ENCODE measurements around the gene PEX10. TPM values are rescaled to one million over a fixed set of nuclear protein-coding genes. Genes with fewer than 3 reads are reported as not detected.

The PEX10 gene
- total and polyA plus RNA-seq, 10 of the 15 experiments (the other 5 are each of a cell fraction or from before 2014, with no cell fraction given) = 0.24 to 24.9 (median 16.8) TPM; not detected in 1

GRCh38 chr1:2381741-2382620, 30.4 kb downstream of the PEX10 start:
- no peak for DNase-seq (ENCODE audit: low read depth, low spot score)
- CTCF ChIA-PET = interaction anchor here (0.5 to 4.4 kb wide), 19 partner anchors 9 to 1525 kb away, joined by 3 to 98 read pairs (median 4); partner anchors contain the start of genes FAAP20, MORN1 and RER1
- peak; percentile 98 for ATAC-seq
- BruUV-seq (replicated peaks) = no TSS peak
- WGBS (ENCODE audit: insufficient coverage, insufficient replicate concordance, low lambda C conversion rate, missing lambda C conversion rate) = 11% methylated on average over 25 of the region's 28 CpGs
- peaks cover 11% of the 10 kb centered on the region for H3K4me1 ChIP-seq (ENCODE audit: control insufficient read depth, insufficient read depth, low read length)
- POLR2A ChIA-PET = interaction anchor here (1.0 to 1.8 kb wide), 2 partner anchors 10 to 187 kb away, joined by 3 to 12 read pairs; partner anchors contain the start of genes FAAP20, MORN1 and RER1
- H3K27me3 ChIP-seq (replicated peaks in 1 of 2; ENCODE audit: control insufficient read depth in 2 of 2, insufficient read depth in 2 of 2, low read length in 1 of 2) = no peaks in the 10 kb centered on the region
- in situ Hi-C loops (cut with MboI) (no loop called here), intact Hi-C loops (cut with micrococcal nuclease; ENCODE audit: unreplicated experiment) (loop anchor here (1.0 kb wide), 1 partner anchor 187 kb away; no protein-coding TSS in a partner anchor)
- H3K4me2 ChIP-seq (ENCODE audit: control insufficient read depth, insufficient read depth) = no peak overlapping the region
- SMC1A ChIA-PET (ENCODE audit: uncharacterized antibody, unreplicated experiment) = interaction anchor here (0.7 to 4.2 kb wide), 4 partner anchors 153 to 186 kb away, joined by 3 to 62 read pairs (median 3); partner anchors contain the start of gene FAAP20
- no peaks in the 10 kb centered on the region for H4K20me1 ChIP-seq (ENCODE audit: control insufficient read depth, insufficient read depth)
- no peak overlapping the region for H3K4me3 ChIP-seq
- H3K9ac ChIP-seq (ENCODE audit: control insufficient read depth, insufficient read depth, low read length) = no peak overlapping the region
- no peak overlapping the region for H2AFZ ChIP-seq (ENCODE audit: control insufficient read depth, low read depth, low read length)
- FAIRE-seq = peak; percentile 68
- no peaks in the 10 kb centered on the region for H3K9me3 ChIP-seq (replicated peaks; ENCODE audit: control insufficient read depth, insufficient read depth, low read length)
- RAD21 ChIA-PET (ENCODE audit: unreplicated experiment) = interaction anchor here (0.5 to 4.2 kb wide), 8 partner anchors 9 to 566 kb away, joined by 3 to 78 read pairs (median 3); partner anchors contain the start of genes FAAP20, MORN1, PANK4 and RER1
- no peaks in the 10 kb centered on the region; the same call in 1 of the 2 replicates for H3K79me2 ChIP-seq (ENCODE audit: control insufficient read depth, insufficient read depth, low read length)
- H3K36me3 ChIP-seq (ENCODE audit: control insufficient read depth in 2 of 2, insufficient read depth in 2 of 2, low read length in 1 of 2) = no peaks in the 10 kb centered on the region; a peak in 1 of 4 replicates
- H3K27ac ChIP-seq (ENCODE audit: control insufficient read depth, insufficient read depth) = no peak overlapping the region
- no peak for TF ChIP-seq PKNOX1 (IDR thresholded peaks at IDR 0.05)
- peak; percentile 87 to 95 (median 95) for TF ChIP-seq CTCF (IDR thresholded peaks at IDR 0.05 in 2 of 3, conservative IDR thresholded peaks at IDR 0.05 in 1 of 3; ENCODE audit: control insufficient read depth in 2 of 3, extremely low read depth in 1 of 3, insufficient read depth in 1 of 3, low read depth in 3 of 3, low read length in 3 of 3)
- no peak for TF ChIP-seq NR2C2 (IDR thresholded peaks at IDR 0.05; ENCODE audit: borderline replicate concordance, control insufficient read depth, insufficient read length, low read depth)
- TF ChIP-seq SMC3 (IDR thresholded peaks at IDR 0.05; ENCODE audit: borderline replicate concordance, low read length) = peak; percentile 94
- no peak for TF ChIP-seq PAX8 (IDR thresholded peaks at IDR 0.05)
- TF ChIP-seq BHLHE40 (IDR thresholded peaks at IDR 0.05; ENCODE audit: borderline replicate concordance in 1 of 2, low read depth in 2 of 2, low read length in 1 of 2) = peak in 1 of 2 experiments; percentile 37; a peak in 1 of 4 replicates
- no peak for TF ChIP-seq ATF3 (IDR thresholded peaks at IDR 0.05; ENCODE audit: borderline replicate concordance, extremely low read depth, low read depth, low read length)
- TF ChIP-seq ESRRA (IDR thresholded peaks at IDR 0.05; ENCODE audit: low read length) = no peak
- TF ChIP-seq BCL11A (IDR thresholded peaks at IDR 0.05; ENCODE audit: low read depth, low read length) = no peak
- TF ChIP-seq TCF12 (IDR thresholded peaks at IDR 0.05; ENCODE audit: low read depth, low read length) = 0 out of 2 replicates have a peak, but pooled peaks have one; percentile 16
- TF ChIP-seq BCL3 (IDR thresholded peaks at IDR 0.05; ENCODE audit: borderline replicate concordance, insufficient read depth, low read depth, low read length, poor library complexity, severe bottlenecking) = no peak
- no peak for TF ChIP-seq ZNF274 (IDR thresholded peaks at IDR 0.05; ENCODE audit: insufficient read depth, insufficient read length)
- TF ChIP-seq POLR2A (IDR thresholded peaks at IDR 0.05; ENCODE audit: low read depth, low read length) = no peak
- TF ChIP-seq SMARCA5 (IDR thresholded peaks at IDR 0.05) = 0 out of 2 replicates have a peak, but pooled peaks have one; percentile 30
- no peak for TF ChIP-seq SRF (IDR thresholded peaks at IDR 0.05; ENCODE audit: low read depth in 2 of 2, low read length in 2 of 2)
